HuH-7.5 (cell line): ENCODE data around the gene NBEAL2.

Experiments
- DNase-seq: peaks from one replicate; pipeline ENCODE4 v3.0.0; 2011; ENCODE audit warnings: low spot score

The NBEAL2 gene

GRCh38 chr3:46965151-46965550 lies 14.3 kb upstream of the NBEAL2 start:
- no peak for DNase-seq

- no peak for DNase-seq
Observed at GRCh38 chr3:46966811-46967210, 12.7 kb upstream of the NBEAL2 start.

GRCh38 chr3:46968783-46969428 lies 10.6 kb upstream of the NBEAL2 start:
- DNase-seq: no peak

- DNase-seq: peak; percentile 69
Observed at GRCh38 chr3:46970391-46971091, 8.9 kb upstream of the NBEAL2 start.

GRCh38 chr3:46971151-46971550 lies 8.3 kb upstream of the NBEAL2 start:
- DNase-seq: no peak

- no peak for DNase-seq
Observed at GRCh38 chr3:46971742-46972141, 7.7 kb upstream of the NBEAL2 start.

GRCh38 chr3:46972396-46972795 lies 7.1 kb upstream of the NBEAL2 start:
- no peak for DNase-seq

- no peak for DNase-seq
Observed at GRCh38 chr3:46974421-46975171, 4.9 kb upstream of the NBEAL2 start.

GRCh38 chr3:46976326-46977190 lies 2.9 kb upstream of the NBEAL2 start, which contains the start of gene CCDC12:
TSS of gene CCDC12 (minus strand) at chr3:46976745. CDS start at chr3:46976732, 13 bp downstream.
- DNase-seq: peak; percentile 99

GRCh38 chr3:46977811-46978195 lies 1.7 kb upstream of the NBEAL2 start:
- DNase-seq: no peak

GRCh38 chr3:46978381-46978780 lies 1.1 kb upstream of the NBEAL2 start:
- no peak for DNase-seq

- no peak for DNase-seq
Observed at GRCh38 chr3:46979958-46980497, 562 bp downstream of the NBEAL2 start.

GRCh38 chr3:46981932-46982471 lies 2.5 kb downstream of the NBEAL2 start:
- DNase-seq: no peak

- no peak for DNase-seq
Observed at GRCh38 chr3:46982546-46982945, 3.1 kb downstream of the NBEAL2 start.

- DNase-seq: no peak
Observed at GRCh38 chr3:46984591-46985459, 5.4 kb downstream of the NBEAL2 start.

- no peak for DNase-seq
Observed at GRCh38 chr3:46985588-46985987, 6.1 kb downstream of the NBEAL2 start.

- DNase-seq: no peak
Observed at GRCh38 chr3:46986055-46986730, 6.7 kb downstream of the NBEAL2 start.

- DNase-seq: no peak
Observed at GRCh38 chr3:46986782-46987310, 7.4 kb downstream of the NBEAL2 start.

GRCh38 chr3:46987319-46987742 lies 7.9 kb downstream of the NBEAL2 start:
- DNase-seq: no peak
